HepG2 (cell line): Measurements from ENCODE around the gene RSKR. TPM values are rescaled to one million over a fixed set of nuclear protein-coding genes. Genes with fewer than 3 reads are reported as not detected.
A peak's percentile ranks its signal among the peaks of the same experiment; 100 is the strongest.

Source experiments
- ATAC-seq: fragments of 200-7000 bp; cut with Tn5 transposase; 3 replicates; pipeline ENCODE4 v1.9.1; 2020; ENCODE audit warnings: mild to moderate bottlenecking, moderate library complexity
- BruUV-seq: library from RNA; stranded (reverse); fragments of 400-500 nt; replicated peaks from 2 replicates; lab custom pipeline; 2021; lab: Mats Ljungman, UMichigan
- CTCF ChIA-PET: fragments of 300-600 bp; formaldehyde crosslinking; extraction: SDS; loops from one replicate; lab custom pipeline; 2021; ENCODE audit warnings: low total read pairs, inconsistent platforms, low intra/inter-chr PET ratio; lab: Yijun Ruan, JAX
- POLR2A ChIA-PET: fragments of 350-600 bp; sonication (Branson Sonifier 250); formaldehyde crosslinking; loops from one replicate; lab custom pipeline; 2020; ENCODE audit warnings: antibody characterized with exemption, inconsistent platforms; lab: Yijun Ruan, JAX
- DNase-seq: peaks from one replicate; pipeline ENCODE4 v3.0.0-alpha.2; 2015; ENCODE audit warnings: low spot score
- FAIRE-seq: peaks from 3 replicates; lab custom pipeline; 2011; peaks lifted over from hg19 to GRCh38; lab: Jason Lieb, UNC
- H2AFZ ChIP-seq: one replicate; pipeline ENCODE4 v1.6.1; 2011; ENCODE audit warnings: low read length, inconsistent platforms
- H3K27ac ChIP-seq: fragments of 300-600 bp; 3 replicates; pipeline ENCODE4 v1.8.0; 2011; ENCODE audit warnings: mixed run types, mild to moderate bottlenecking, mixed read lengths, low read length, inconsistent platforms; ENCODE audit not compliant: insufficient read depth; ENCODE audit errors: extremely low read length
- H3K27me3 ChIP-seq, 2 experiments: fragments of 200-600 bp in 1 of 2; 2 replicates in 1 of 2; 3 replicates in 1 of 2; pipeline versions ENCODE4 v1.6.0 to v1.8.0; 2011; ENCODE audit warnings: low read length in 2 of 2, mild to moderate bottlenecking in 2 of 2, moderate library complexity in 2 of 2, inconsistent platforms in 1 of 2; ENCODE audit not compliant: insufficient read depth in 2 of 2, control insufficient read depth in 1 of 2
- H3K36me3 ChIP-seq, 2 experiments: fragments of 200-600 bp in 1 of 2; replicated peaks in 1 of 2; 2 replicates in 1 of 2; 3 replicates in 1 of 2; pipeline versions ENCODE4 v1.5.1 to v1.8.0; 2011; ENCODE audit warnings: low read length in 2 of 2, inconsistent platforms in 1 of 2; ENCODE audit not compliant: insufficient read depth in 2 of 2, control insufficient read depth in 1 of 2
- H3K4me1 ChIP-seq: 2 replicates; pipeline ENCODE4 v1.5.1; 2012; ENCODE audit warnings: low read length, inconsistent platforms; ENCODE audit not compliant: insufficient read depth
- H3K4me2 ChIP-seq: 2 replicates; pipeline ENCODE4 v1.6.0; 2011; ENCODE audit warnings: low read depth, low read length, inconsistent platforms
- H3K4me3 ChIP-seq, 3 experiments: fragments of 200-600 bp in 1 of 3; sonication (generic), shearing (Covaris generic) in 1 of 3; replicated peaks in 1 of 3; 2 replicates each; pipeline ENCODE4 v1.5.1; 2011 to 2016; ENCODE audit warnings: low read length in 3 of 3, inconsistent platforms in 2 of 3, low read depth in 2 of 3, mild to moderate bottlenecking in 2 of 3, control low read depth in 1 of 3, mixed read lengths in 1 of 3; ENCODE audit not compliant: insufficient read depth in 1 of 3
- H3K79me2 ChIP-seq: one replicate; pipeline ENCODE4 v1.6.1; 2011; ENCODE audit warnings: low read length, inconsistent platforms; ENCODE audit not compliant: insufficient read depth
- H3K9ac ChIP-seq: 2 replicates; pipeline ENCODE4 v1.6.0; 2011; ENCODE audit warnings: mild to moderate bottlenecking, low read depth, low read length, inconsistent platforms; ENCODE audit not compliant: insufficient read depth
- H3K9me3 ChIP-seq: 2 replicates; pipeline ENCODE4 v1.5.1; 2012; ENCODE audit warnings: mild to moderate bottlenecking, low read length
- H4K20me1 ChIP-seq: 2 replicates; pipeline ENCODE4 v1.6.0; 2011; ENCODE audit warnings: inconsistent platforms, mild to moderate bottlenecking, low read length, moderate library complexity; ENCODE audit not compliant: insufficient read depth
- ATF5 ChIP-seq: sonication (generic); formaldehyde crosslinking; IDR thresholded peaks from 2 replicates; pipeline ENCODE4 v1.4.0; 2020; ENCODE audit warnings: mild to moderate bottlenecking, low read depth, missing genetic modification reagents
- ERF ChIP-seq: IDR thresholded peaks from 2 replicates; pipeline ENCODE4 v1.6.1; 2018; ENCODE audit warnings: missing biosample characterization, missing genetic modification reagents
- ETV5 ChIP-seq: IDR thresholded peaks from 2 replicates; pipeline ENCODE4 v1.6.1; 2018; ENCODE audit warnings: missing biosample characterization, missing genetic modification reagents, inconsistent platforms, borderline replicate concordance
- IKZF1 ChIP-seq: fragments of 450-650 bp; IDR thresholded peaks from 2 replicates; pipeline ENCODE4 v1.7.1; 2016
- NFYB ChIP-seq: sonication (generic); formaldehyde crosslinking; IDR thresholded peaks from 2 replicates; pipeline ENCODE4 v1.4.0; 2020; ENCODE audit warnings: missing genetic modification reagents
- NR2C2 ChIP-seq: sonication (generic); formaldehyde crosslinking; IDR thresholded peaks from 2 replicates; pipeline ENCODE4 v1.4.0; 2020; ENCODE audit warnings: missing genetic modification reagents, mild to moderate bottlenecking, moderate library complexity, borderline replicate concordance
- PBX2 ChIP-seq: IDR thresholded peaks from 2 replicates; pipeline ENCODE4 v1.6.1; 2016; ENCODE audit warnings: control low read depth
- REXO4 ChIP-seq: sonication (generic); formaldehyde crosslinking; IDR thresholded peaks from 2 replicates; pipeline ENCODE4 v1.8.0; 2022; ENCODE audit warnings: missing genetic modification reagents, mild to moderate bottlenecking, borderline replicate concordance
- YEATS2 ChIP-seq: sonication (generic); formaldehyde crosslinking; IDR thresholded peaks from 2 replicates; pipeline ENCODE4 v1.4.0; 2020; ENCODE audit warnings: missing genetic modification reagents, borderline replicate concordance
- ZBTB42 ChIP-seq: sonication (generic); formaldehyde crosslinking; IDR thresholded peaks from 2 replicates; pipeline ENCODE4 v1.5.0; 2020; ENCODE audit warnings: mild to moderate bottlenecking, missing genetic modification reagents
- ZNF225 ChIP-seq: sonication (generic); formaldehyde crosslinking; IDR thresholded peaks from 2 replicates; pipeline ENCODE4 v1.4.0; 2020; ENCODE audit warnings: mild to moderate bottlenecking, missing genetic modification reagents
- ZNF609 ChIP-seq: sonication (generic); formaldehyde crosslinking; IDR thresholded peaks from 2 replicates; pipeline ENCODE4 v1.4.0; 2020; ENCODE audit warnings: mild to moderate bottlenecking, missing genetic modification reagents, borderline replicate concordance
- WGBS: methylation state at CpG from one replicate; pipeline ENCODE4 v1.1.6; 2017; ENCODE audit warnings: low lambda C conversion rate; 5-methylcytosine and 5-hydroxymethylcytosine counted together
- in situ Hi-C: cut with HindIII; loops from 2 replicates; pipeline ENCODE4 v1.10.0; 2017; ENCODE audit warnings: low pct_unique_long_range_greater_than_20kb; ENCODE audit not compliant: extremely low pct_ligation_motif_present
- intact Hi-C: fragments of 100-400 bp; cut with micrococcal nuclease; formaldehyde crosslinking; loops from one replicate; pipeline ENCODE4 v1.10.0; 2022; ENCODE audit not compliant: unreplicated experiment
- polyA plus RNA-seq, 8 experiments: library from polyadenylated mRNA; depleted of rRNA in 3 of 8; stranded (reverse) in 7 of 8; unstranded in 1 of 8; fragments of >200 nt; fragmentation: Illumina TruSeq in 4 of 8; extraction: Trizol in 4 of 8; gene quantifications; 2 replicates each; pipeline versions ENCODE4 v1.2.1 to v1.2.3, GENCODE V29; 2011 to 2016; ENCODE audit warnings: low read depth in 4 of 8, missing spikeins in 1 of 8, mixed read lengths in 1 of 8; ENCODE audit not compliant: insufficient read depth in 1 of 8
- total RNA-seq, 5 experiments: library from RNA; depleted of rRNA; stranded (reverse); fragments of >200 nt; fragmentation: Illumina TruSeq; extraction: Trizol; gene quantifications; 2 replicates each; pipeline ENCODE4 v1.2.3, GENCODE V29; 2016; ENCODE audit warnings: low read depth in 1 of 5
- TF ChIP-seq, protein P1 (sequence below): IDR thresholded peaks from 2 replicates; pipeline ENCODE4 v1.6.1; 2016; ENCODE audit warnings: mild to moderate bottlenecking

The RSKR gene
- total and polyA plus RNA-seq, 2 of the 13 experiments (the other 11 are each of a cell fraction or from before 2014, with no cell fraction given) = 5.0 to 10.4 TPM

- Histone ChIP-seq H3K4me3 (peak overlapping the region; percentile 84 to 95 (median 92)), H3K36me3 (peaks cover 11 to 41% of the 10 kb centered on the region in 2 experiments), H3K27ac (peak overlapping the region; percentile 50), H3K9ac (peak overlapping the region; percentile 81), H3K79me2 (peaks cover 21% of the 10 kb centered on the region), H4K20me1 (no peaks in the 10 kb centered on the region), H3K27me3 (no peaks in the 10 kb centered on the region; a peak in 1 of 5 replicates), H2AFZ (no peak overlapping the region), H3K4me2 (peak overlapping the region; percentile 99), H3K9me3 (no peaks in the 10 kb centered on the region), H3K4me1 (peaks cover 54% of the 10 kb centered on the region)
- DNase-seq (peak; percentile 51), FAIRE-seq (peak; percentile 95), ATAC-seq (peak; percentile 25)
- POLR2A ChIA-PET = interaction anchor here (0.6 to 6.9 kb wide), 21 partner anchors 10 to 308 kb away, joined by 3 to 69 read pairs (median 5); partner anchors contain the start of genes ALDOC, NEK8, PHF12 and PIGS
- BruUV-seq = TSS peak; percentile 38
- in situ Hi-C loops (loop anchor here (25.0 kb wide), 1 partner anchor 243 kb away; the partner anchor contains the start of gene FLOT2), intact Hi-C loops (loop anchor here (1.0 kb wide), 1 partner anchor 20 kb away; no protein-coding TSS in a partner anchor)
- WGBS = 1% methylated on average over 16 of the region's 18 CpGs
- CTCF ChIA-PET = interaction anchor here (0.9 to 1.0 kb wide), 2 partner anchors 106 kb away, joined by 3 read pairs; no protein-coding TSS in a partner anchor
- TF ChIP-seq ZBTB42 (CRISPR knock-in tag) (no peak), ERF (CRISPR knock-in tag) (0 out of 2 replicates have a peak, but pooled peaks have one; percentile 22), YEATS2 (peak; percentile 18; the same call in 1 of the 2 replicates), ZNF225 (CRISPR knock-in tag) (0 out of 2 replicates have a peak, but pooled peaks have one; percentile 20), REXO4 (CRISPR knock-in tag) (no peak), NR2C2 (CRISPR knock-in tag) (no peak), IKZF1 (no peak), ATF5 (no peak), NFYB (CRISPR knock-in tag) (no peak), PBX2 (no peak), ZNF609 (no peak), ETV5 (CRISPR knock-in tag) (peak; percentile 44; the same call in 1 of the 2 replicates)
- TF ChIP-seq, protein P1, sequence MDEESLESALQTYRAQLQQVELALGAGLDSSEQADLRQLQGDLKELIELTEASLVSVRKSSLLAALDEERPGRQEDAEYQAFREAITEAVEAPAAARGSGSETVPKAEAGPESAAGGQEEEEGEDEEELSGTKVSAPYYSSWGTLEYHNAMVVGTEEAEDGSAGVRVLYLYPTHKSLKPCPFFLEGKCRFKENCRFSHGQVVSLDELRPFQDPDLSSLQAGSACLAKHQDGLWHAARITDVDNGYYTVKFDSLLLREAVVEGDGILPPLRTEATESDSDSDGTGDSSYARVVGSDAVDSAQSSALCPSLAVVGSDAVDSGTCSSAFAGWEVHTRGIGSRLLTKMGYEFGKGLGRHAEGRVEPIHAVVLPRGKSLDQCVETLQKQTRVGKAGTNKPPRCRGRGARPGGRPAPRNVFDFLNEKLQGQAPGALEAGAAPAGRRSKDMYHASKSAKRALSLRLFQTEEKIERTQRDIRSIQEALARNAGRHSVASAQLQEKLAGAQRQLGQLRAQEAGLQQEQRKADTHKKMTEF = peak; percentile 36; the same call in 1 of the 2 replicates
Measured at GRCh38 chr17:28643983-28644786, 30.2 kb upstream of the RSKR start.
